Uterus (tissue), 2 donors: ENCODE data around the gene NDUFB8.

Source experiments
- CTCF ChIP-seq, 4 experiments: fragments of 200-600 bp in 2 of 4; fragments of 450-650 bp in 2 of 4; sonication (generic) in 2 of 4; IDR thresholded peaks; one replicate each; pipeline ENCODE4 v1.5.1; 2016 to 2019; ENCODE audit warnings: antibody characterized with exemption in 4 of 4, mild to moderate bottlenecking in 2 of 4, moderate library complexity in 1 of 4
- POLR2A ChIP-seq, 2 donors: fragments of 450-650 bp; IDR thresholded peaks; one replicate each; pipeline ENCODE4 v1.6.1; 2016; ENCODE audit warnings: antibody characterized with exemption in 2 of 2, mild to moderate bottlenecking in 1 of 2, moderate library complexity in 1 of 2

- no peak for TF ChIP-seq CTCF (IDR thresholded peaks at IDR 0.05)
- TF ChIP-seq POLR2A (IDR thresholded peaks at IDR 0.05), result no peak
Measured at GRCh38 chr10:100522107-100522801, 7.4 kb downstream of the NDUFB8 start.
